ENCODE data around the gene USP10. TPM values are rescaled to one million over a fixed set of nuclear protein-coding genes. Genes with fewer than 3 reads are reported as not detected.

USP10 gene
- total and polyA plus RNA-seq, 2 donors (not counting 3 experiments of a cell fraction or from before 2014, with no cell fraction given): 84.0 to 115 TPM

DNA sequence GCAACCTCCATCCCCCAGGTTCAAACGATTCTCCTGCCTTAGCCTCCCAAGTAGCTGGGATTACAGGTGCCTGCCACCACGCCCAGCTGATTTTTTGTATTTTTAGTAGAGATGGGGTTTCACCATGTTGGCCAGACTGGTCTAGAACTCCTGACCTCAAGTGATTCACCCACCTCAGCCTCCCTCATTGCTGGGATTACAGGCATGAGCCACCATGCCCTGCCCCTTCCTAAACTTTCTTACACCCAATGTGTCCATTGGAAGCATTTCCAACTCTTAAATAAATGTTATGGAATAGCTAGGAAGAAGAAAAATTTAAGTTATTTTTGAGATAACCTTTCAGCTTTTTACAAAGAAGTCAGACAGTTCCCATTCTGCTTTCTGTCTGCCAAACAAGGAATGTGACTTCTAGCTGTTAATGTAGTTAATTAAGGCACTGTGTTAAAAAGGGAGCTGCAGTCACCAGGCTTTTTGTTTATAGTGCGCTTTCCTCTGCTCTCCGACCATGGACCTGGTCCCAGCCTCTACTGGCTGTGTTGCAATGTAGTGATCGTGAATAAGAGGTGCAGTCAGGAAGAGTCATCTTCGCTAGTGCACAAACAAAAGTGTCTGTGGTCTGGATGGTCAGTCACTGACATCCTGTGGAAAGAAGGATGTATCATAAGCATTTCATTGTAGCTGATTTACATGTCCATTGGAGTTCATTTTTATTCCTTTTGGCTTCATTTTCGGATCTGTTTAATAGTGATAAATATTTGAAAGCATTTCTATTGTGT is 39.7 kb downstream of the USP10 start:
- H3K9me1 ChIP-seq (replicated peaks; ENCODE audit: control insufficient read depth, extremely low read depth, insufficient read depth, low read length): no peaks in the 10 kb centered on the region
- H3K9ac ChIP-seq (replicated peaks; ENCODE audit: extremely low read depth, insufficient read depth, low read length): no peak overlapping the region
- dilution Hi-C loops (cut with MboI; ENCODE audit: extremely low pct_ligation_motif_present, low sequenced_read_pairs): no loop called here
- H3K36me3 ChIP-seq (ENCODE audit: control insufficient read depth in 2 of 2, extremely low read depth in 1 of 2, insufficient read depth in 2 of 2, low read length in 2 of 2): peaks cover 2 to 3% of the 10 kb centered on the region in 2 experiments
- DNase-seq (ENCODE audit: low read depth, low spot score): no peak
- H4K20me1 ChIP-seq (replicated peaks; ENCODE audit: control insufficient read depth, extremely low read depth, insufficient read depth, low read length): peaks cover 5% of the 10 kb centered on the region
- no peaks in the 10 kb centered on the region for H3K27me3 ChIP-seq (ENCODE audit: control insufficient read depth in 2 of 2, insufficient read depth in 2 of 2, low read length in 2 of 2)
- H3K79me2 ChIP-seq (ENCODE audit: control insufficient read depth, insufficient read depth, low read length): peaks cover 80% of the 10 kb centered on the region
- peak; percentile 40 for FAIRE-seq
- ChIA-PET POLR2A (no interaction called here), CTCF (interaction anchor here (0.6 to 6.6 kb wide), 24 partner anchors 8 to 238 kb away, joined by 3 to 148 read pairs (median 8); partner anchors contain the start of gene KLHL36)
- no TSS peak for BruUV-seq (replicated peaks)
- H3K4me3 ChIP-seq (replicated peaks in 1 of 3; ENCODE audit: insufficient read depth in 1 of 3, low read depth in 1 of 3, low read length in 3 of 3): no peak overlapping the region
- H3K9me3 ChIP-seq (replicated peaks; ENCODE audit: control insufficient read depth, insufficient read depth, low read length): no peaks in the 10 kb centered on the region
- peaks cover 28% of the 10 kb centered on the region for H3K4me1 ChIP-seq (ENCODE audit: control insufficient read depth, extremely low read depth, insufficient read depth, low read length)
- TF ChIP-seq MYC (IDR thresholded peaks at IDR 0.05; ENCODE audit: low read depth, low read length) (no peak), EZH2 (IDR thresholded peaks at IDR 0.05; ENCODE audit: borderline replicate concordance, low read depth, low read length, severe bottlenecking) (no peak), FOS (IDR thresholded peaks at IDR 0.05; ENCODE audit: borderline replicate concordance, insufficient read depth, low read length) (peak; percentile 18), JUN (IDR thresholded peaks at IDR 0.05; ENCODE audit: borderline replicate concordance, insufficient read depth, insufficient read length, low read depth) (no peak)
- H2AFZ ChIP-seq (ENCODE audit: low read depth, low read length): no peak overlapping the region
- intact Hi-C loops (cut with micrococcal nuclease): no loop called here
- peak overlapping the region; percentile 1 for H3K4me2 ChIP-seq (ENCODE audit: insufficient read depth, low read length)
- H3K27ac ChIP-seq (ENCODE audit: insufficient read depth, low read depth, low read length): no peak overlapping the region

DNA sequence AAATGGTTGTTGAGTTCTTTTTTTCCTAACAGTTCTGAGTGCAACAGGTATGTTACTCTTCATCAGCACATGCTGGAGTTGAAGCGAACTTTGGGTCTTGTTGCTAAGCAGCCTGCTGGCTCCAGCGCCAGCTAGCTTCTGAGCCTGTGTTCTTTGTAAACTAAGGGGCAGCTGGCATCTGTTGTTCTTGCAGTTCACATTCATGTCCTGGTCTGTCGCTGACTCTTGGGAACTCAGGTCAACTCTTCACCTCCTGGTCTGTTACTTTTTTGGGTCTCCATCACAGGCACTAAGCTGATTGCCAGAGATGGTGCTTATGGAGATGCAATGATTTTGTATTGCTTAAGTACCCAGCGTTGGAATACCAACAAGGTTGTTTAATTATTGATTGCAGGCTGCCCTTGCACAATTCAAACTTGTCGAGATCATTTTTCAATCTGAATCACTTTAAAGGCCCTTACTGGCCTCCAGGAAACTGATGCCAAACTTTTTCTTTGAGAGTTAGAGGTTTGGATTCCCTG is 40.9 kb downstream of the USP10 start:
- FAIRE-seq (no peak), DNase-seq (ENCODE audit: low read depth, low spot score) (no peak)
- peaks cover 80% of the 10 kb centered on the region for H3K79me2 ChIP-seq (ENCODE audit: control insufficient read depth, insufficient read depth, low read length)
- peaks cover 5% of the 10 kb centered on the region for H4K20me1 ChIP-seq (replicated peaks; ENCODE audit: control insufficient read depth, extremely low read depth, insufficient read depth, low read length)
- H3K9me3 ChIP-seq (replicated peaks; ENCODE audit: control insufficient read depth, insufficient read depth, low read length): no peaks in the 10 kb centered on the region
- TF ChIP-seq EZH2 (IDR thresholded peaks at IDR 0.05; ENCODE audit: borderline replicate concordance, low read depth, low read length, severe bottlenecking): no peak
- no peak for TF ChIP-seq POLR2A (IDR thresholded peaks at IDR 0.05; ENCODE audit: low read depth, low read length)
- TF ChIP-seq, protein P1, sequence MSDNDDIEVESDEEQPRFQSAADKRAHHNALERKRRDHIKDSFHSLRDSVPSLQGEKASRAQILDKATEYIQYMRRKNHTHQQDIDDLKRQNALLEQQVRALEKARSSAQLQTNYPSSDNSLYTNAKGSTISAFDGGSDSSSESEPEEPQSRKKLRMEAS (IDR thresholded peaks at IDR 0.05; ENCODE audit: insufficient read depth, insufficient read length): no peak
- TF ChIP-seq GATA2 (IDR thresholded peaks at IDR 0.05; ENCODE audit: insufficient read depth, insufficient read length, low read depth, low read length): no peak
- TF ChIP-seq FOS (IDR thresholded peaks at IDR 0.05; ENCODE audit: borderline replicate concordance, insufficient read depth, low read length): no peak
- TF ChIP-seq, protein P2, sequence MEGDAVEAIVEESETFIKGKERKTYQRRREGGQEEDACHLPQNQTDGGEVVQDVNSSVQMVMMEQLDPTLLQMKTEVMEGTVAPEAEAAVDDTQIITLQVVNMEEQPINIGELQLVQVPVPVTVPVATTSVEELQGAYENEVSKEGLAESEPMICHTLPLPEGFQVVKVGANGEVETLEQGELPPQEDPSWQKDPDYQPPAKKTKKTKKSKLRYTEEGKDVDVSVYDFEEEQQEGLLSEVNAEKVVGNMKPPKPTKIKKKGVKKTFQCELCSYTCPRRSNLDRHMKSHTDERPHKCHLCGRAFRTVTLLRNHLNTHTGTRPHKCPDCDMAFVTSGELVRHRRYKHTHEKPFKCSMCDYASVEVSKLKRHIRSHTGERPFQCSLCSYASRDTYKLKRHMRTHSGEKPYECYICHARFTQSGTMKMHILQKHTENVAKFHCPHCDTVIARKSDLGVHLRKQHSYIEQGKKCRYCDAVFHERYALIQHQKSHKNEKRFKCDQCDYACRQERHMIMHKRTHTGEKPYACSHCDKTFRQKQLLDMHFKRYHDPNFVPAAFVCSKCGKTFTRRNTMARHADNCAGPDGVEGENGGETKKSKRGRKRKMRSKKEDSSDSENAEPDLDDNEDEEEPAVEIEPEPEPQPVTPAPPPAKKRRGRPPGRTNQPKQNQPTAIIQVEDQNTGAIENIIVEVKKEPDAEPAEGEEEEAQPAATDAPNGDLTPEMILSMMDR (IDR thresholded peaks at IDR 0.05; ENCODE audit: extremely low read depth in 1 of 2, insufficient read depth in 1 of 2, low read depth in 1 of 2, low read length in 2 of 2): no peak
- peaks cover 28% of the 10 kb centered on the region for H3K4me1 ChIP-seq (ENCODE audit: control insufficient read depth, extremely low read depth, insufficient read depth, low read length)
- no peak overlapping the region for H3K4me3 ChIP-seq (replicated peaks in 1 of 3; ENCODE audit: insufficient read depth in 1 of 3, low read depth in 1 of 3, low read length in 3 of 3)
- no peak overlapping the region for H3K9ac ChIP-seq (replicated peaks; ENCODE audit: extremely low read depth, insufficient read depth, low read length)
- H3K36me3 ChIP-seq (ENCODE audit: control insufficient read depth in 2 of 2, extremely low read depth in 1 of 2, insufficient read depth in 2 of 2, low read length in 2 of 2): peaks cover under 1 to 2% of the 10 kb centered on the region in 2 experiments
- H3K4me2 ChIP-seq (ENCODE audit: insufficient read depth, low read length): no peak overlapping the region
- dilution Hi-C loops (cut with MboI; ENCODE audit: extremely low pct_ligation_motif_present, low sequenced_read_pairs) (no loop called here), intact Hi-C loops (cut with micrococcal nuclease) (no loop called here)
- H3K27ac ChIP-seq (ENCODE audit: insufficient read depth, low read depth, low read length): no peak overlapping the region
- ChIA-PET CTCF (interaction anchor here (0.8 to 6.6 kb wide), 8 partner anchors 12 to 231 kb away, joined by 3 to 148 read pairs (median 36); no protein-coding TSS in a partner anchor), POLR2A (no interaction called here)
- H2AFZ ChIP-seq (ENCODE audit: low read depth, low read length): no peak overlapping the region
- H3K9me1 ChIP-seq (replicated peaks; ENCODE audit: control insufficient read depth, extremely low read depth, insufficient read depth, low read length): no peaks in the 10 kb centered on the region
- no TSS peak for BruUV-seq (replicated peaks)
- H3K27me3 ChIP-seq (ENCODE audit: control insufficient read depth in 2 of 2, insufficient read depth in 2 of 2, low read length in 2 of 2): no peaks in the 10 kb centered on the region

All from endothelial cell of umbilical vein (primary cell).